MM.1S (cell line): ENCODE measurements around the gene ATF2.

Experiments
- EZH2 ChIP-seq: fragments of 300-600 bp; sonication (generic); optimal IDR thresholded peaks from 2 replicates; pipeline ENCODE3; 2017; ENCODE audit warnings: low read depth, mild to moderate bottlenecking, antibody characterized with exemption, low read length, mixed read lengths
- EZH2phosphoT487 ChIP-seq: fragments of 300-600 bp; sonication (generic); IDR thresholded peaks from 2 replicates; pipeline ENCODE4 v1.6.1; 2018; ENCODE audit warnings: antibody characterized with exemption, low read length
- TF ChIP-seq, protein P1 (sequence below): fragments of 300-600 bp; sonication (generic); IDR thresholded peaks from 2 replicates; pipeline ENCODE4 v1.5.1; 2016; ENCODE audit warnings: antibody characterized with exemption, low read length, mixed read lengths

DNA sequence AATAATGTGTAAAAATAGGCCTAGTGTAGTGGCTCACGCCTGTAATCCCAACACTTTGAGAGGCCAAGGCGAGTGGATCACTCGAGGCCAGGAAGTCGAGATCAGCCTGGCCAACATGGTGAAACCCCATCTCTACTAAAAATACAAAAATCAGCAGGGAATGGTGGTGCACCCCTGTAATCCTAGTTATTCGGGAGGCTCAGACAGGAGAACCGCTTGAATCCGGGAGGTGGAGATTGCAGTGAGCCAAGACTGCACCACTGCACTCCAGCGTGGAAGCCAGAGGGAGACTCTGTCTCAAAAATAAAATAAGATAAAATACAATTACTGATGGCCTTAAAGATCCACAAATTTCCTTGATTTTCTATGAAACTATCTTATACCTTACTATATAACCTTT is 3.8 kb downstream of the ATF2 start:
- TF ChIP-seq, protein P1, sequence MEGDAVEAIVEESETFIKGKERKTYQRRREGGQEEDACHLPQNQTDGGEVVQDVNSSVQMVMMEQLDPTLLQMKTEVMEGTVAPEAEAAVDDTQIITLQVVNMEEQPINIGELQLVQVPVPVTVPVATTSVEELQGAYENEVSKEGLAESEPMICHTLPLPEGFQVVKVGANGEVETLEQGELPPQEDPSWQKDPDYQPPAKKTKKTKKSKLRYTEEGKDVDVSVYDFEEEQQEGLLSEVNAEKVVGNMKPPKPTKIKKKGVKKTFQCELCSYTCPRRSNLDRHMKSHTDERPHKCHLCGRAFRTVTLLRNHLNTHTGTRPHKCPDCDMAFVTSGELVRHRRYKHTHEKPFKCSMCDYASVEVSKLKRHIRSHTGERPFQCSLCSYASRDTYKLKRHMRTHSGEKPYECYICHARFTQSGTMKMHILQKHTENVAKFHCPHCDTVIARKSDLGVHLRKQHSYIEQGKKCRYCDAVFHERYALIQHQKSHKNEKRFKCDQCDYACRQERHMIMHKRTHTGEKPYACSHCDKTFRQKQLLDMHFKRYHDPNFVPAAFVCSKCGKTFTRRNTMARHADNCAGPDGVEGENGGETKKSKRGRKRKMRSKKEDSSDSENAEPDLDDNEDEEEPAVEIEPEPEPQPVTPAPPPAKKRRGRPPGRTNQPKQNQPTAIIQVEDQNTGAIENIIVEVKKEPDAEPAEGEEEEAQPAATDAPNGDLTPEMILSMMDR: no peak
- TF ChIP-seq EZH2 (no peak), EZH2phosphoT487 (no peak)
